NCI-H82 treated with DMSO at 0.1 percent for 48 hours (cell line): ENCODE results near the gene MTARC2.

ENCODE experiments used
- DNase-seq: peaks from one replicate; lab custom pipeline; 2025; ENCODE audit not compliant: unreplicated experiment; lab: John Stamatoyannopoulos, UW

The MTARC2 gene

DNA sequence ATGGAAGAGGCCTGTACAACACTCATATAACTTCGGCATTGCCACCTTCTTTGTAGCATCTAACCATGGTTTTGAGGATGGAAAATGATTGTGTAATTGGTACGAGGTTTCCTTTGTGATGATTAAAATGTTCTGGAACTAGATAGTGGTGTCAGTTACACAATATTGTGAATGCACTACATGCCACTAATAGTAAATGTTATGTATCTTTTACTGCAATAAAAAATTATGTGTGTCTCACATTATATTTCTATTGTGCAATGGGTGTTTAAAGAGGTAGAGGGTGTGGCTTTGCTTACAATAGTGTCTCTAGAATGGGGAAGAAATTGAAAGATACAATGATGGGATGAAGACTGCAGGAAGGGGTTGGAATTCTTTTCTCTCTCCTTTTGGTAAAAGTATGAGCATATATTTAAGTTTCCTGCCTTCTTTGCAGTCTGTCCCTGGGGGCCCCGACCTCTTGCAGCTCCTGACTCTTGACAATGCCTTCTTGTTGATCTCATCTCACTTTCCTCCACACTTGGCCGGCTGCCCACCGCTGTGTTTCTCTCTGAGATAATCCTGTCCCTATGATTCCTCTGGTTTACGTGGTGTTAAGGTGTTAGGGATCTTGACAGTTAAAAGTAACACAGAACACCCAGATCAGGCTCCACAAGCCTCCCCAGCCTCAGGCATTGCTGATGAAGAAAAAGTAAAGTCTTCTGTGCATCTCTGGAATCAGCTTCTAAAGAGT lies 77.9 kb downstream of the MTARC2 start:
- DNase-seq = peak; percentile 43

DNA sequence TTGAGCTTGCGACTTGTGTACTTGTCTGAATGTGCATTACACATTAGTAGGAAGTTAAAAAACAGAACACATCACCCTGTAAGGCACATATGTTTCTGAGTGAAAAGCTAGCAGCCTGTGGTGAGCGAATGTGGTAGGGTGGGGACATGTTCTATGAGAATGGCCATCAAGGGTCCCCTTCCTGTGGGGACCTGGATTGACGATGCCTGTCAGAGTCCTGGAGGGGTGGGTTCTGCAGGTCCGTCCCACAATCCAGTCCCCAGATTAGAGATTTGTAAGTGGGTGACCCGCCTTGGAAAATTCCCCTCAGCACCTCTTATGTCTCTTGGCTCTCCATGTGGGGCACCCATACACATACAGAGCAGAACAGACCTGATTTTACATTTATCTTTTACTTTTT lies 78.6 kb downstream of the MTARC2 start:
- DNase-seq = no peak

DNA sequence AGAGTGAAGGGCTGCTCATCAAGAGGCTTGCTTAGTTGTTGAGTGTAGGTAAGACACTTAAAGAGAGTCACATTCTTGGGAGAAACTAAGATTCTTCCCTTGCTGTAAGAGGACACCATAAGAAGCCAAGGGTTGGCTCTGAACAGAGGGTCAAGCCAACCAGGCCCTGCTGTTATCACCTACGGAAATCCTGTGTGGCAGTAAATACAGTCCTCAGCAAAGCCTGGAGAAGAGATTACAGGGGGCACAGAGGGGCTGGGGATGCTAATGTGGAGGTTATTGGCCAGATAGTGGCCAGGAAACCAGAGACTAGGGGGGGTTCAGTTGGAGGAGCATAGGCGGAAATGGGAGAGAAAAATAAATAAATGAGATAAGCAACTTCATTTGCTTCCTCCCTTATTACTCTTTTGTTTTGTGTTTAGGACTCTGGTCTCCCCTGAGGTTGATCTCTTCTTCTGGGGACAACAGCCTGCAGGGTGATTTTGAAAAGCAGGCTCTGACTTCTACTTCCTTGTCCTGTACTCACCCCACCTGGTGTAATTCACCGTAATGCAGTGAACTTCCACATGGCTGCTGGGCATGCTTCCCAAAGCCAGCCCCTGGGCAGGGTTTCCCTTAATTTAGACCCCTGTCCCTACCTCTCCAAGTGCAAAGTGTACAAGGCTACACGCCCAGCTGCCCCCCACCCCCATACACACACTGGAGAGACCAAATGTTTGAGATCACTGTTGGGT lies 79.5 kb downstream of the MTARC2 start:
- DNase-seq = no peak

DNA sequence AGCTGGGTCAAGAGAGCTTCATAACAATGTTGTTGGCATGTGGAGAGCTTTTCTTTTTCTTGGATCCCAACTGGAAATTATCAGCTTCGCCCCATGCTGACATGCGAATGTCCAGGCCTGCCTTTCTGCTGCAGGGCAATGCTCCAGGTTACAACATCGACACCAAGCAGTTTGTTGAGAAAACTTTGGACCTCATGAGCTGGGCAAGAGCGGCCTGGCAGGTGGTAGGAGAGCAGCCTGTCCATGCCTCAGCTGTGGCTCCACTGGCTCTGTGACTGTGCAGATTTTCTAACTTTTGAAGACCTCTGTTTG lies 80.0 kb downstream of the MTARC2 start:
- no peak for DNase-seq

DNA sequence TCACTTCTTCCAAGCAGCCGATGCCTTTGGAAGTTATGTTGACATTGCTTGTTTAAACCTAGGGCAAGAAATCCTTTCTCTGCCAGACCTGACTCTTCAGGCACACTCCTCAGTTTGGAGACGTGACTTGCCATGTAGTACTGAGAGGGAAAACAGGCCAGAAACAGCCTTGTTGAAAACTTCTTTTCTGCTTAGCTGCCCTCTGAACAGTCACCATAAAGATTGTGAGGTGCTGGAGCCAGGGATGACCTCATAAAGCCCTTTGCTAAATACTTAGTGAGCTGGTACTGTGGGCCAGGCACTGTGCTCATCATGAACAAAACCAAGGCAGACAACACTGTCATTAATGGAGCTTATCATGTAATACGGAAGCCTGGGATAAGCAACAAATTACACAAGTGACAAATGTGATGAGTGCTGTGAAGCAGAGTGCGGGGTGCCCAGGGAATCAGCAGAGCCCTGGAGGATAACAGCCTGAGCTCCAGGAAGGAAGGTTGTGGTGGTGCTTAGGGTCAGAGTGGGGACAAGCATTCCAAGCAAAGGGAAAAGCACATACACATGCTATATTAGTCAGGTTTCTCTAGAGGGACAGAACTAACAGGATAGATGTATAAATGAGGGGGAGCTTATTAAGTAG lies 80.9 kb downstream of the MTARC2 start:
- no peak for DNase-seq

DNA sequence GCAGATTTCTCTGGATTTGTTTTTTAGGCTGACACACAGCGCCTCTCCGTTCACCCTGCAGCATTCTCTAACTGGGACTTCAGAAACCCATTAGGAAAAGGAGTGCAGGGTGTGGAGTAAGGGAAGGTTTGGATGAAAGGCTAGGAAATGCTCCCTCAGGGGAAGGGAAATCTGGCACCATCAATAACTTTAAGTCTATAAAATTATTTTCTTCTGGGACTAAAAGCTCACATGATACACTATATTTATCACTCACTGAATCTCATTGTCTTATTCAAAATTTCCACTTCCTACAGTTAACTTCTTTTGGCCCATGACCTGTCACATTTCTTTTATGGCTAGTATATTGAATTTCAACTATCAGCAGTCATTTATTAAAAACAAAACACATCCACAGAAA lies 85.3 kb downstream of the MTARC2 start:
- DNase-seq = no peak
